Uterus (tissue), 2 donors: ENCODE measurements around the gene DNAJB13.

ENCODE experiments used
- CTCF ChIP-seq, 4 experiments: fragments of 200-600 bp in 2 of 4; fragments of 450-650 bp in 2 of 4; sonication (generic) in 2 of 4; IDR thresholded peaks; one replicate each; pipeline ENCODE4 v1.5.1; 2016 to 2019; ENCODE audit warnings: antibody characterized with exemption in 4 of 4, mild to moderate bottlenecking in 2 of 4, moderate library complexity in 1 of 4
- POLR2A ChIP-seq, 2 donors: fragments of 450-650 bp; IDR thresholded peaks; one replicate each; pipeline ENCODE4 v1.6.1; 2016; ENCODE audit warnings: antibody characterized with exemption in 2 of 2, mild to moderate bottlenecking in 1 of 2, moderate library complexity in 1 of 2

GRCh38 chr11:74009230-74009547, 58.4 kb downstream of the DNAJB13 start:
- TF ChIP-seq CTCF (IDR thresholded peaks at IDR 0.05) (no peak), POLR2A (IDR thresholded peaks at IDR 0.05) (no peak)
